IPS-11a (cell line): ENCODE measurements around the gene RAB19.
"Not testable (repeated sequence)": the region's sequence is repeated elsewhere in the genome, so short reads cannot be mapped to it uniquely, and the experiment has no call there.

ENCODE experiments used
- H3K4me3 ChIP-seq: one replicate; pipeline ENCODE4 v1.5.1; 2013; ENCODE audit warnings: low read depth, low read length, control low read depth

The RAB19 gene

DNA sequence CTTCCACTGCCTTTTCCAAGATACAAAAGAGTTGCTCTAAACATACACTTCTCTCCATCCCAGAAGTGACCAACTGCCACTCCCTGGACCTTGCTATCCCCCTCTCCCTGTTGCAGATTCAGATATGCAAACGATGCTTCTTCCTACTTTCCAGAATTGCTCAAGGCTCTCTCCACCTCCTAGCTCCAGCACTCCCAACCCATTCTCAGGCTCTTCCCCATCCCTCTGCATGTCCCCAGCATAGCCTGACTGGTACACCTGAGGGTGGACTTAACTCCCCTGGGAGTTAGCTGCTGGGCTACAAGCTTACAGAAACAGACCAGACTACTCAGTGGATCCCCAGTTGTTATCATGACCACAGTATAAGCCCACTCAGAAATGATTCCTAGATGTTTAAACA, 47.9 kb downstream of the RAB19 start:
- H3K4me3 ChIP-seq: no peak overlapping the region

DNA sequence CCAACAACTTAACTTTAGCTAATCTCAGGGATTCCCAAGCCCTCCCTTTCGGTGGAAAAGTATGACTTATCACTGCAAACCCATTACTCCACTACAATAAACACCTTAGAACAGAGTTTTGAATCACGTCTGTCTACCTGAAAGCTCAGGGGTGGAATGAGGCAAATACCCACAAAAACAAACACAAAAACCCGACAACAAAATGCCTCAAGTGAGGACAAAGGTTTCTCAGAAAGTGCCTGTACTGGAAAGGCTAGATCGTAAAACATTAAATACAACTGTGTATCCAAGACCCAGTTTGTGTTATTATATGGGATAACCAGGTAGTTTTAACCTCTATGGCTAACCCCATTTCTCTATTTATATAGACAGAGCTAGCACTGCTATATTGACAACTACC, 49.4 kb downstream of the RAB19 start:
- no peak overlapping the region for H3K4me3 ChIP-seq

DNA sequence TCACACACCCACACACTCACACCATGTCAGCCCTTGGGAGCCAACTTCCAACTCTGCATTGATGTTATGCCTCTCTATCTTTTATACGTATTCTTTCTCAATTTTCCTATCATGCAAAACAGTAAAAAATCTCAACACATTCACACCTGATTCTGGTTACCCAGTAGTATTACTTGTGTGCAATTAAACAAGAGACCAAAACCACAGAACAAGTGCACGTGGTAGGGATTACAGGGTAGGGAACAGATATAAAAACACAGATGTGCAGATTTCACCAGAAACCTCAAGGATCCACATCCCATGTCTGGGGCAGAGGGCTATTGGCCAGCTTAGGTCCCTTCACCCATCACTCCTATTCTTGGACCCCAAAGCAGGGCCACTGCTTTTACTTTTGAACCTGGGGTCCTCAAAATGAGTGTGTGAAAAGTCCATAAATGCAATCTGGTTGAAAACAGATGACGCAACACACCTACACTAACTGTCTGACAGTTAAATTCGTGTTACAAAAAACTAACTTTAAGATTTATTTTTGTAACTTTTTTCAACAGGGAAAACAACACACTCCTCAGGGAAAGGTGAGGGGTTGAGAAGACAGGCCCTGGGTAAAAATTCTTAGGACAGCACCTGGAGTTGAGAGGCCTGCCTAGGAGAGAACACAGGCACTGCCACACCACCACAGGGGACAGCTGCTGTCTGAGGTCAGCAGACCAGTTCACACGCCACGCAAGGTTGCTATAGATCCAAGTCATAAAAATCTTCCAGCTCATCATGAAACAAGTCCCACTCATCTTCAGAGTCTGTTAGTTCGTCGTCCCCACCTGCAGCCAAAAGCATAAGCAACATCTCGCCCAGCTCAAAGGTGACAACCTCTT, 50.2 kb downstream of the RAB19 start:
- H3K4me3 ChIP-seq: not testable (repeated sequence)

DNA sequence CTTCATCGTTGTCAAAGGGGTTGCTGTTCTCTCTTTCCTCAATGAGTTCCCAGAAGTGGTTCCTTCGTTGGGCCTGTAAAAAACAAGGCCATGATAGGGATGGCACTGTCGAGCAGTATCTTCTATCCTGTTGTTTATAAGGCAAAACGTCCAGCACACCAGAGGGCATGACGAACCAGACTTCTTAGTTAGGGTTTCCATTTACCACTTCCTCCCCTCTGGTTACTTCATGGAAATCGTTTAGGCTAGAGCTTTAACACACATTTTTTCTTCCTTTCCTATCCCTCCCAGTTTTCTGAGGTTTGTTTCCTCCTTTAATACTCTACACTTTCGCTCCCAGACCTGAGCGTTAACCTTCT, 50.8 kb downstream of the RAB19 start:
- H3K4me3 ChIP-seq: no peak overlapping the region

DNA sequence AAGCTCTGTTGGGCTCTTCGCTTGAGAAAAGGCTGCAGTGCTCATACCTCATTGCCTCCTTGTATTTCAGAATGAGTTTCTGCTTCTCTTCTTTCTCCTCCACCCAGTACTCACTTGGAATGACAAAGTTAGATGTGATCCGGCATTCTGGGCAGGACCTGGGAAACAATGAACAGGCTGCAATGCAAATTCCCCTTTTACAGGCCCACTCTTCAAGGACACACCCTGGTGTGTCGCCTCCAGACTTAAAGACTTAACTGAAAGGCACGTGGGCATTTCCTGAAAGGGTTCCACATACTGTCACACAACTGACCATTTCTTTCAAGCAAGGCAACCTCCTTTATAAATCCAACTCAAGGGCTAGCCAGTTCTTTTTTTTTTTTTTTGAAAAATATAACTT, 51.9 kb downstream of the RAB19 start:
- H3K4me3 ChIP-seq: no peak overlapping the region

DNA sequence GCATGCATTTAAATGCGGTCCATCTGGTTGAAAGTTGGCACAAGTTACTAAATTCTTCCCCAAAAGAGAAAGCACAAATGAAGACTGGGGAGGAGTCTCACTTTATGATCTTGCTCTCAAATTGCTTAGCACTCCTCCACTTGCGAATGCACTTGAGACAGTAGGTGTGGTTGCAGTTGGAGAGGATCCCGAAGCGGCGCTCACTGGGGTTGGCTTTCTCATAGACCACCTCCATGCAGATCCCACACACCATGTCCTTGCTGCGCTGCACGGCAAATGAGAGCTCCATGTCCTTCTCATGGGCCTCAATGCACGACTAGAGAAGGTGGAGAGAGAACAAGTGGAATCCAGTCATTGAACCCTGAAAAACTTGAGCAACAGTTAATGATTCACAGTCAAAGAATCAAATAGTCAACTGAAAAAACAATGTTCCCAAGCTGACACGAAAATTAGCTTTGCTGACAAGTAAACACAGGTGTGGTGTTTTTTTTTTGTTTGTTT, 52.7 kb downstream of the RAB19 start:
- no peak overlapping the region for H3K4me3 ChIP-seq

DNA sequence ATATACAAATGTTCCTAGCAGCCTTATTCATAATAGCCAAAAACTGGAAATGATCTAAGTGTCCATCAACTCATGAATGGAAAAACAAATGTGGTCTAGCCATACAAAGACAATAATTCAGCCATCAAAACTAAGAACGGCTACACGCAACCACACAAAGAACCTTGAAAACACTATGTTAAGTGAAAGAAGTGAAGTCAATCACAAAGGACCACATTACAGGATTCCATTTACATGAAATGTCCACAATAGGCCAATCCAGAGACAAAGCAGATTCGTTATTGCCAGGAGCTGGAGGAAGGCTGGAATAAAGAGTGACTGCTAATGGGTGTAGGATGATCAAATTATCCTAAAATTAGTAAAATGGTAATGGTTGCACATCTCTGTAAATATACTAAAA, 54.3 kb downstream of the RAB19 start:
- H3K4me3 ChIP-seq: no peak overlapping the region

DNA sequence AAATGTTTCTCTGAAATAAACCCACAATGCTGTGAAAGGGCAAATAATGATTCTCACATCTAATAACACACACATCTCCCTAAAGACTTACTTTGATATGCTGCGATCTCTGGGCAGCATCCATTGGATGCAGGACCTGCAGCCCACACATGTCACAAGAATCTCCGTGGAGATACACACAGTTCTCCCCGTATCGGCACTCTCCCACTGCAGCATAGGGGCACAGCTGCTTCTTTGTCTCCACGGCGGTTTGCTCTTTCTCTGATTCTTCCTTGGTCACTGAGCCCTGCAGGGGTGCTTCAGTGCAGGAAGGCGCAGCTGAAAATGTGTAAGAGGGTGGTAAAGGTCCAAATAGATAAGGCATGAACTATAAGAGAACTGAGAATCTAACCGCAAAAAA, 55.1 kb downstream of the RAB19 start:
- no peak overlapping the region for H3K4me3 ChIP-seq

DNA sequence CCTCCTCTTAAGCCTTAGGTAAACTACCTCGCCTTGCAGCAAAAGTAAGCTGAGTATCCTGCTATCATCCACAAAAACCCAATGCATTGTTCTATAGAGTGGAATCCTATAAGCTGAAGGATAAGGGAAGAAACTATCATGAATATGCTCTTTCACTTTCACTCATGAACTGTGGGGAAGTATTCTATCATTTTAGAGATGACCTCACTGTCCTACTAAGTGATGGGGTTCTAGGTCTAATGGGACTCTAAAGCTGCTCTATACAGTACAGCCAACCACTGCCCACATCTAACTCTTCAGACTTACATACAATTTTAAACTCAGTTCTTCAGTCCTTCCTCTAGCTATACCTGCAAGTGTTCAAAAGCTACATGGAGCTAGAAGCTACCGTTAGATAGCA, 59.3 kb downstream of the RAB19 start:
- no peak overlapping the region for H3K4me3 ChIP-seq

DNA sequence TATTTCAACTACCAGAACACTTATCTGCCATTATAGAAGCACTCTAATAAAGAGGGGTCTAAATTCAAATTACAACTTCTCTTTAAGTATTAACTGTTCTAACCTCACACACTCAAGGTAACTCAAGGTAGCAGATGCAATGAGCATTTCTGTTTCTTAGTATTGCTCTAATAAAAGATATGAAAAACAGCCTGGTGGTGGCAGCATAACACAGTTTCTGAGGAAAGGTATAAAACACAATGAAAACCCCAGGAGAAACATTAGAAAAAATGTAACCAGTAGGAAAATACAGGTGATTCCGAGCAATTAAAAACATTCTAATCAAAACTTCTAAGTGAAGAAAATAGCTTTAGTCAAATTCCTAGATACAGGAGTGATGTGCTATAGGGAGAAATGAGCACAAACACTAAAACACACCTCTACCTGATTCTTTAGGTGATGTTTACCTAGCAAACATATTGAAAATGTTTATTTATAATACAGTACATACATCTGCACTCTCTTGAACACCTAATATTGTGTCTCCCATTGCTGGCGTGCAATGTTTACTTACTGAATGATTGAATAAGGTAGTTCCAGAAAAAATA, 72.0 kb downstream of the RAB19 start:
- no peak overlapping the region for H3K4me3 ChIP-seq

DNA sequence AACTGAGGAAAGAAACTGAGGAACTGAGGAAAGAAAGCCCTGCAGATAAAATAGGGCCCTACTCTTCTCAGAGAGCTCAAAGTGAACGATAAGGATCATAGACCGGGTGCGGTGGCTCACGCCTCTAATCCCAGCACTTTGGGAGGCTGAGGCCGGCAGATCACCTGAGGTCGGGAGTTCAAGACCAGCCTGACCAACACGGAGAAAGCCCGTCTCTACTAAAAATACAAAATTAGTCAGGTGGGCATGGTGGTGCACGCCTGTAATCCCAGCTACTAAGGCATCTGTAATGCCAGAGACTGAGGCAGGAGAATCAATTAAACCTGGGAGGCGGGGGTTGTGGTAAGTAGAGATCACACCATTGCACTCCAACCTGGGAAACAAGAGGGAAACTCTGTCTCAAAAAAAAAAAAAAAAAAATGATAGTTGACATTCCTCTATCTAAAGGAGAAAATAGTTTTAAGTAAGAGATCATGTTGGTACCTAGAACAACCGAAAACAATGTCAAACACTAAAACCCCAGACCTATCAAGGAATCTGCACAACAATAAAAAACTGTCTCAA, 72.9 kb downstream of the RAB19 start:
- no peak overlapping the region for H3K4me3 ChIP-seq
